Ascending aorta (tissue), 2 donors: Measurements from ENCODE around the gene NCAPG2. TPM values are rescaled to one million over a fixed set of nuclear protein-coding genes. Genes with fewer than 3 reads are reported as not detected.

ENCODE experiments used
- DNase-seq, 2 donors: peaks; one replicate each; pipeline ENCODE4 v3.0.0-alpha.2; 2019; ENCODE audit warnings: low spot score in 2 of 2
- H3K27ac ChIP-seq, 2 donors: fragments of 200-600 bp; sonication (generic); one replicate each; pipeline ENCODE4 v1.5.1; 2016 to 2017; ENCODE audit warnings: mild to moderate bottlenecking in 1 of 2
- H3K27me3 ChIP-seq: fragments of 200-600 bp; sonication (generic); one replicate; pipeline ENCODE4 v1.5.1; 2017
- H3K36me3 ChIP-seq, 2 donors: fragments of 200-600 bp; sonication (generic); one replicate each; pipeline ENCODE4 v1.5.1; 2016
- H3K4me1 ChIP-seq, 2 donors: fragments of 200-600 bp; sonication (generic); one replicate each; pipeline ENCODE4 v1.5.1; 2016 to 2017; ENCODE audit warnings: mild to moderate bottlenecking in 1 of 2
- H3K4me3 ChIP-seq, 2 donors: fragments of 200-600 bp; sonication (generic); one replicate each; pipeline ENCODE4 v1.5.1; 2016 to 2017; ENCODE audit warnings: mild to moderate bottlenecking in 1 of 2
- H3K9me3 ChIP-seq, 2 donors: fragments of 200-600 bp; sonication (generic); one replicate each; pipeline ENCODE4 v1.5.1; 2016
- CTCF ChIP-seq, 3 experiments: fragments of 200-600 bp in 2 of 3; fragments of 450-650 bp in 1 of 3; sonication (generic) in 2 of 3; IDR thresholded peaks; one replicate each; pipeline ENCODE4 v1.5.1; 2016 to 2019; ENCODE audit warnings: antibody characterized with exemption in 3 of 3, mild to moderate bottlenecking in 1 of 3, moderate library complexity in 1 of 3
- intact Hi-C: fragments of 100-400 bp; cut with DNase I; formaldehyde crosslinking; loops from one replicate; pipeline ENCODE4 v1.15.1; 2023
- total RNA-seq: library from RNA; depleted of rRNA; stranded (reverse); fragments of >200 nt; gene quantifications from one replicate; pipeline ENCODE4 v1.1.0, GENCODE V29; 2016

The NCAPG2 gene
- 1.6 TPM for total RNA-seq

DNA sequence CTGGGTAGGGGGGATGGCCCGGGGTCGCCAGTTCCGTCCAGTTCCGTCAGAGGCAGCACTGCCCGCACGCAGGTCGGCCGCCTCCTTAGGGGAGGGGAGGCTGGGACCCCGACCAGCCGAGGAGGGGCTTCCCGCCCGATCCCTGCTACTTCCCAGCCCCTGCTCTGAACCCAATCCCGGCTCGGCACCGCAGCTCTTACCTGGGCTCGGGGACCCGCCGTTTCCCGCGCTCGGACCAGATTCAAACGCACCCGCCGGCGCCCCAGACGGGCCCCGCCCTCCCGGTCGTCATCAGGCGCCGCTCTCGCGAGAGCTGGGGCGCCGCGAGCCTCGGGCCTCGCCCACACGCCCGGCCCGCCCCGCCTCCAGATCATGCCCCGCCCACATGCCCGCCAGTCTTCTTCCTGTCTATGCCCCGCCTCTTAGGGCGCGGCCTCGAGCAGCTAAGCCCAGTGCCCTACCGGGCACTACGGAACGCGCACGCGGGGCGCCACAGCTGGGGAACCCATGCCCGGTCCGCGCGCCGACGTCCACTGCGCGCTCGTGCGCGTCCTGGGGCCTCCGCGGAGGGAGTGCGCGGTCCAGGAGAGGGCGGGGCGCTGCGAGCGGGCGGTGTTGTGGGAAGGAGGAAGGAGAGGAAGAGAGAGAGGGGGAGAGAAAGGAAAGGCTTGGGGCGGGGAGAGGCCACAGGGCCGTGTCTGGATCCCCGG is at the start of gene NCAPG2:
TSS of gene NCAPG2 (minus strand) at position 281 of the 710 bp plus-strand sequence. CDS start 2,905 bp downstream, outside the sequence.
- peaks cover 0 to 3% of the 10 kb centered on the region in 2 donors for H3K4me1 ChIP-seq
- DNase-seq, result peak; percentile 91 to 99
- peak within 1 kb of the TSS; percentile 87 to 90 for H3K4me3 ChIP-seq
- peak within 1 kb of the TSS; percentile 73 to 75 for H3K27ac ChIP-seq
- intact Hi-C loops, result loop anchor here (1.0 to 2.0 kb wide), 2 partner anchors 79 to 124 kb away; partner anchors contain the start of gene ESYT2
- H3K36me3 ChIP-seq, result no peaks in the 10 kb centered on the region
- H3K27me3 ChIP-seq, result no peaks in the 10 kb centered on the region
- TF ChIP-seq CTCF (IDR thresholded peaks at IDR 0.05), result peak in 2 of 3 experiments; percentile 27 to 48
- H3K9me3 ChIP-seq, result no peaks in the 10 kb centered on the region

DNA sequence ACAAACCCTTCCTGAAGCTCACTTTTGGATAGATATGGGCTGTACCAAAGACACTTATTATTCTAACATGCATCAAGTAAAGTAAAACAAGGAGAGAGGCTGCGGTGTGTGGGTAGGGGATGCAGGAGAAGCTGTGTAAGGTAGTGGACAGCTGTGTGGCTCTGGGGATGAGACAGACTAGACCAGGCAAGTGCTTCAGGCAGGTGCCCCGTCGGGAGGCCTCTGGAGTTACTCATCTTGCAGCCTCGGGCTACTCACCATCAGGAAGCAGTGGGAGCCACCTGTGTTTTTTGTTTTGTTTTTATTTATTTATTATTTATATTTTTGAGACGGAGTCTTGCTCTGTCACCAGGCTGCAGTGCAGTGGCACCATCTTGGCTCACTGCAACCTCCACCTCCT is 49.3 kb upstream of the NCAPG2 start:
- peaks cover 47 to 71% of the 10 kb centered on the region in 2 donors for H3K36me3 ChIP-seq
- no peak overlapping the region for H3K4me3 ChIP-seq
- no peak for TF ChIP-seq CTCF (IDR thresholded peaks at IDR 0.05)
- no peak overlapping the region for H3K27ac ChIP-seq
- intact Hi-C loops, result no loop called here
- DNase-seq, result no peak
- no peaks in the 10 kb centered on the region for H3K4me1 ChIP-seq
- H3K9me3 ChIP-seq, result no peaks in the 10 kb centered on the region
- no peaks in the 10 kb centered on the region for H3K27me3 ChIP-seq

- H3K9me3 ChIP-seq, result no peaks in the 10 kb centered on the region
- H3K27me3 ChIP-seq, result no peaks in the 10 kb centered on the region
- no peak overlapping the region for H3K27ac ChIP-seq
- no peak for TF ChIP-seq CTCF (IDR thresholded peaks at IDR 0.05)
- H3K4me1 ChIP-seq, result no peaks in the 10 kb centered on the region
- no peak for DNase-seq
- H3K4me3 ChIP-seq, result no peak overlapping the region
- peaks cover 52 to 72% of the 10 kb centered on the region in 2 donors for H3K36me3 ChIP-seq
- intact Hi-C loops, result no loop called here
Measured at GRCh38 chr7:158751751-158752150, 47.1 kb upstream of the NCAPG2 start.

GRCh38 chr7:158751199-158751598 is 46.6 kb upstream of the NCAPG2 start:
- Histone ChIP-seq H3K36me3 (peaks cover 54 to 72% of the 10 kb centered on the region in 2 donors), H3K27me3 (no peaks in the 10 kb centered on the region), H3K4me3 (no peak overlapping the region), H3K4me1 (no peaks in the 10 kb centered on the region), H3K9me3 (no peaks in the 10 kb centered on the region), H3K27ac (no peak overlapping the region)
- TF ChIP-seq CTCF (IDR thresholded peaks at IDR 0.05), result no peak
- intact Hi-C loops, result no loop called here
- no peak for DNase-seq

- Histone ChIP-seq H3K36me3 (peaks cover 54 to 72% of the 10 kb centered on the region in 2 donors), H3K9me3 (no peaks in the 10 kb centered on the region), H3K27me3 (no peaks in the 10 kb centered on the region), H3K4me3 (no peak overlapping the region), H3K27ac (no peak overlapping the region), H3K4me1 (no peaks in the 10 kb centered on the region)
- DNase-seq, result no peak
- TF ChIP-seq CTCF (IDR thresholded peaks at IDR 0.05), result no peak
- intact Hi-C loops, result no loop called here
Measured at GRCh38 chr7:158750702-158751101, 46.1 kb upstream of the NCAPG2 start.
